ENCODE measurements around the gene ANKS1B. TPM values are rescaled to one million over a fixed set of nuclear protein-coding genes. Genes with fewer than 3 reads are reported as not detected.

Gene ANKS1B
- total RNA-seq, 1 experiment from 2014 or later: 9.7 TPM

GRCh38 chr12:99020871-99021270, 963.9 kb downstream of the ANKS1B start:
- ATAC-seq: no peak
- no peaks in the 10 kb centered on the region for H3K9me3 ChIP-seq (ENCODE audit: control insufficient read depth, insufficient read depth, low read depth, low read length)
- CTCF ChIA-PET: no interaction called here
- DNase-seq (ENCODE audit: low read depth, low spot score): no peak
- H3K27me3 ChIP-seq (ENCODE audit: control insufficient read depth, insufficient read depth, low read length): no peaks in the 10 kb centered on the region
- H3K4me1 ChIP-seq (ENCODE audit: control insufficient read depth, insufficient read depth, low read length): no peaks in the 10 kb centered on the region
- in situ Hi-C loops (cut with HindIII; ENCODE audit: low pct_unique_long_range_greater_than_20kb, low sequenced_read_pairs) (no loop called here), intact Hi-C loops (cut with micrococcal nuclease; ENCODE audit: unreplicated experiment) (no loop called here)
- no peak overlapping the region for H3K4me3 ChIP-seq (ENCODE audit: low read depth in 2 of 2, low read length in 2 of 2)
- no TSS peak for BruUV-seq (replicated peaks)
- no peak for TF ChIP-seq SIN3A (IDR thresholded peaks at IDR 0.05; ENCODE audit: borderline replicate concordance, insufficient read depth, low read depth, low read length)
- TF ChIP-seq REST (IDR thresholded peaks at IDR 0.05; ENCODE audit: insufficient read depth in 1 of 2, low read depth in 2 of 2, low read length in 1 of 2): no peak
- TF ChIP-seq POLR2AphosphoS5 (IDR thresholded peaks at IDR 0.05; ENCODE audit: low read depth, low read length): no peak
- TF ChIP-seq TCF7L2 (IDR thresholded peaks at IDR 0.05; ENCODE audit: low read depth, low read length): no peak
- TF ChIP-seq CTCF (IDR thresholded peaks at IDR 0.05): no peak
- H3K36me3 ChIP-seq (ENCODE audit: control insufficient read depth, insufficient read depth, low read length): no peaks in the 10 kb centered on the region
- POLR2A ChIA-PET: no interaction called here
- H3K27ac ChIP-seq (ENCODE audit: low read length): no peak overlapping the region

GRCh38 chr12:99019798-99020197, 964.9 kb downstream of the ANKS1B start:
- Histone ChIP-seq H3K4me3 (ENCODE audit: low read depth in 2 of 2, low read length in 2 of 2) (no peak overlapping the region), H3K27me3 (ENCODE audit: control insufficient read depth, insufficient read depth, low read length) (no peaks in the 10 kb centered on the region), H3K36me3 (ENCODE audit: control insufficient read depth, insufficient read depth, low read length) (no peaks in the 10 kb centered on the region), H3K9me3 (ENCODE audit: control insufficient read depth, insufficient read depth, low read depth, low read length) (no peaks in the 10 kb centered on the region), H3K4me1 (ENCODE audit: control insufficient read depth, insufficient read depth, low read length) (no peaks in the 10 kb centered on the region), H3K27ac (ENCODE audit: low read length) (no peak overlapping the region)
- BruUV-seq (replicated peaks): no TSS peak
- ATAC-seq: no peak
- intact Hi-C loops (cut with micrococcal nuclease; ENCODE audit: unreplicated experiment): no loop called here
- in situ Hi-C loops (cut with HindIII; ENCODE audit: low pct_unique_long_range_greater_than_20kb, low sequenced_read_pairs): no loop called here
- ChIA-PET POLR2A (no interaction called here), CTCF (no interaction called here)
- no peak for DNase-seq (ENCODE audit: low read depth, low spot score)
- TF ChIP-seq TCF7L2 (IDR thresholded peaks at IDR 0.05; ENCODE audit: low read depth, low read length) (no peak), REST (IDR thresholded peaks at IDR 0.05; ENCODE audit: insufficient read depth in 1 of 2, low read depth in 2 of 2, low read length in 1 of 2) (no peak), SIN3A (IDR thresholded peaks at IDR 0.05; ENCODE audit: borderline replicate concordance, insufficient read depth, low read depth, low read length) (no peak), POLR2AphosphoS5 (IDR thresholded peaks at IDR 0.05; ENCODE audit: low read depth, low read length) (no peak)
